Upper lobe of left lung (tissue), 4 donors: Measurements from ENCODE around the gene FAM193B.

Source experiments
- CTCF ChIP-seq, 6 experiments: fragments of 450-650 bp in 4 of 6; fragments of 200-600 bp in 2 of 6; sonication (generic) in 2 of 6; IDR thresholded peaks; one replicate each; pipeline ENCODE4 v1.5.1; 2016 to 2019; ENCODE audit warnings: antibody characterized with exemption in 6 of 6
- POLR2A ChIP-seq, 4 donors: fragments of 450-650 bp; IDR thresholded peaks; one replicate each; pipeline ENCODE4 v1.5.1; 2016 to 2017; ENCODE audit warnings: antibody characterized with exemption in 4 of 4, mild to moderate bottlenecking in 2 of 4
- POLR2AphosphoS5 ChIP-seq, 2 donors: sonication (generic); formaldehyde crosslinking; IDR thresholded peaks; one replicate each; pipeline ENCODE4 v1.5.1; 2017; ENCODE audit warnings: antibody characterized with exemption in 2 of 2

GRCh38 chr5:177555228-177555627 is 865 bp upstream of the FAM193B start:
- TF ChIP-seq POLR2A (IDR thresholded peaks at IDR 0.05) (no peak), CTCF (IDR thresholded peaks at IDR 0.05) (no peak), POLR2AphosphoS5 (IDR thresholded peaks at IDR 0.05) (no peak)
